GM12892 (cell line): Measurements from ENCODE around the gene STK40.

Experiments used
- POLR2A ChIP-seq: IDR thresholded peaks from 2 replicates; pipeline ENCODE4 v1.6.1; 2011; ENCODE audit warnings: low read depth, low read length, control low read depth
- TAF1 ChIP-seq: IDR thresholded peaks from 2 replicates; pipeline ENCODE4 v1.6.1; 2011; ENCODE audit warnings: low read depth, mild to moderate bottlenecking, control low read depth, low read length, borderline replicate concordance

GRCh38 chr1:36389999-36390398 lies 4.3 kb upstream of the STK40 start:
- no peak for TF ChIP-seq TAF1
- TF ChIP-seq POLR2A = no peak
